Left lung (tissue), 10 donors: ENCODE results near the gene GABRG3. TPM values are rescaled to one million over a fixed set of nuclear protein-coding genes. Genes with fewer than 3 reads are reported as not detected.

Experiments used
- ATAC-seq: fragments of 200-7000 bp; cut with Tn5 transposase; one replicate; pipeline ENCODE4 v1.9.1; 2020; ENCODE audit warnings: moderate library complexity
- DNase-seq, 4 donors: peaks; one replicate each; pipeline ENCODE4 v3.0.0-alpha.2; 2013 to 2020
- H3K27ac ChIP-seq, 2 donors: fragments of 200-600 bp; sonication (generic) in 1 of 2; one replicate each; pipeline versions ENCODE4 v1.5.0 to v1.8.0; 2020 to 2021
- H3K27me3 ChIP-seq, 2 donors: fragments of 200-600 bp; sonication (generic) in 1 of 2; one replicate each; pipeline versions ENCODE4 v1.5.0 to v1.8.0; 2020 to 2021
- H3K36me3 ChIP-seq, 2 donors: fragments of 200-600 bp; sonication (generic) in 1 of 2; one replicate each; pipeline versions ENCODE4 v1.5.0 to v1.8.0; 2020 to 2021
- H3K4me1 ChIP-seq, 2 donors: fragments of 200-600 bp; one replicate each; pipeline ENCODE4 v1.8.0; 2021
- H3K4me3 ChIP-seq, 2 donors: fragments of 200-600 bp; sonication (generic) in 1 of 2; one replicate each; pipeline versions ENCODE4 v1.5.0 to v1.8.0; 2020 to 2021; ENCODE audit warnings: mild to moderate bottlenecking in 1 of 2
- H3K9me3 ChIP-seq, 2 donors: fragments of 200-600 bp; sonication (generic) in 1 of 2; one replicate each; pipeline versions ENCODE4 v1.5.0 to v1.8.0; 2020 to 2021
- CTCF ChIP-seq, 2 donors: fragments of 200-600 bp; sonication (generic) in 1 of 2; IDR thresholded peaks; one replicate each; pipeline versions ENCODE4 v1.5.0 to v1.8.0; 2021; ENCODE audit warnings: antibody characterized with exemption in 2 of 2
- intact Hi-C, 2 donors: fragments of 100-400 bp; cut with DNase I; formaldehyde crosslinking; loops; one replicate each; pipeline versions ENCODE4 v1.11.2 to v1.14.2; 2022
- polyA plus RNA-seq, 6 donors: library from polyadenylated mRNA; unstranded; fragments of 120-200 nt; gene quantifications; one replicate each; pipeline ENCODE4 v1.2.1, GENCODE V29; 2013; ENCODE audit not compliant: insufficient read length in 6 of 6
- total RNA-seq, 2 donors: library from RNA; stranded (reverse); fragmentation: NEBNext Ultra II Directional; extraction: Animal tissue kit (Norgen Biotek cat#: 25700); gene quantifications; one replicate each; pipeline ENCODE4 v1.2.1, GENCODE V29; 2021
- donor health status: DM: no; HTN: yes; CAD: no.
- donor health status: DM: no; HTN: no; CAD: no.

Gene GABRG3
- total and polyA plus RNA-seq, 8 donors = 0.23 to 13.8 (median 10.3) TPM; not detected in 1

GRCh38 chr15:27278761-27279160 lies 307.8 kb downstream of the GABRG3 start:
- H3K36me3 ChIP-seq = no peaks in the 10 kb centered on the region
- no peaks in the 10 kb centered on the region for H3K9me3 ChIP-seq
- peaks cover 0 to 4% of the 10 kb centered on the region in 2 donors for H3K27me3 ChIP-seq
- ATAC-seq (no peak), DNase-seq (peak in 2 of 4 donors; percentile 35 to 44)
- H3K27ac ChIP-seq = no peak overlapping the region
- TF ChIP-seq CTCF (IDR thresholded peaks at IDR 0.05) = no peak
- H3K4me1 ChIP-seq = no peaks in the 10 kb centered on the region
- intact Hi-C loops = no loop called here
- H3K4me3 ChIP-seq = no peak overlapping the region

- H3K9me3 ChIP-seq = no peaks in the 10 kb centered on the region
- no peak for TF ChIP-seq CTCF (IDR thresholded peaks at IDR 0.05)
- no peak for DNase-seq
- H3K4me1 ChIP-seq = no peaks in the 10 kb centered on the region
- no peak overlapping the region for H3K27ac ChIP-seq
- no peak overlapping the region for H3K4me3 ChIP-seq
- no peak for ATAC-seq
- no peaks in the 10 kb centered on the region for H3K27me3 ChIP-seq
- H3K36me3 ChIP-seq = no peaks in the 10 kb centered on the region
- intact Hi-C loops = no loop called here
Measured at GRCh38 chr15:27292641-27293040, 321.7 kb downstream of the GABRG3 start.

GRCh38 chr15:27293607-27294006 lies 322.6 kb downstream of the GABRG3 start:
- DNase-seq (no peak), ATAC-seq (no peak)
- Histone ChIP-seq H3K9me3 (no peaks in the 10 kb centered on the region), H3K36me3 (no peaks in the 10 kb centered on the region), H3K4me3 (no peak overlapping the region), H3K27ac (no peak overlapping the region), H3K27me3 (no peaks in the 10 kb centered on the region), H3K4me1 (no peaks in the 10 kb centered on the region)
- intact Hi-C loops = no loop called here
- no peak for TF ChIP-seq CTCF (IDR thresholded peaks at IDR 0.05)

GRCh38 chr15:27317736-27318135 lies 346.8 kb downstream of the GABRG3 start:
- ATAC-seq = no peak
- no peak for DNase-seq
- TF ChIP-seq CTCF (IDR thresholded peaks at IDR 0.05) = no peak
- H3K27me3 ChIP-seq = no peaks in the 10 kb centered on the region
- no peak overlapping the region for H3K27ac ChIP-seq
- H3K4me3 ChIP-seq = no peak overlapping the region
- intact Hi-C loops = no loop called here
- peaks cover 0 to 5% of the 10 kb centered on the region in 2 donors for H3K9me3 ChIP-seq
- H3K36me3 ChIP-seq = no peaks in the 10 kb centered on the region
- no peaks in the 10 kb centered on the region for H3K4me1 ChIP-seq

- Histone ChIP-seq H3K27me3 (no peaks in the 10 kb centered on the region), H3K27ac (no peak overlapping the region), H3K9me3 (peaks cover 0 to 14% of the 10 kb centered on the region in 2 donors), H3K4me1 (no peaks in the 10 kb centered on the region), H3K4me3 (no peak overlapping the region), H3K36me3 (no peaks in the 10 kb centered on the region)
- no peak for DNase-seq
- intact Hi-C loops = no loop called here
- TF ChIP-seq CTCF (IDR thresholded peaks at IDR 0.05) = no peak
- ATAC-seq = no peak
Measured at GRCh38 chr15:27323801-27324200, 352.8 kb downstream of the GABRG3 start.
